Activated CD4-positive, alpha-beta T cell treated with anti-CD3 and anti-CD28 coated beads for 24 hours (primary cell): ENCODE data around the gene MED29.
A peak's percentile ranks its signal among the peaks of the same experiment; 100 is the strongest.

Experiments
- DNase-seq, 2 donors: peaks; one replicate each; pipeline ENCODE4 v3.0.0-alpha.2; 2020; ENCODE audit warnings: low read depth in 2 of 2

The MED29 gene

DNA sequence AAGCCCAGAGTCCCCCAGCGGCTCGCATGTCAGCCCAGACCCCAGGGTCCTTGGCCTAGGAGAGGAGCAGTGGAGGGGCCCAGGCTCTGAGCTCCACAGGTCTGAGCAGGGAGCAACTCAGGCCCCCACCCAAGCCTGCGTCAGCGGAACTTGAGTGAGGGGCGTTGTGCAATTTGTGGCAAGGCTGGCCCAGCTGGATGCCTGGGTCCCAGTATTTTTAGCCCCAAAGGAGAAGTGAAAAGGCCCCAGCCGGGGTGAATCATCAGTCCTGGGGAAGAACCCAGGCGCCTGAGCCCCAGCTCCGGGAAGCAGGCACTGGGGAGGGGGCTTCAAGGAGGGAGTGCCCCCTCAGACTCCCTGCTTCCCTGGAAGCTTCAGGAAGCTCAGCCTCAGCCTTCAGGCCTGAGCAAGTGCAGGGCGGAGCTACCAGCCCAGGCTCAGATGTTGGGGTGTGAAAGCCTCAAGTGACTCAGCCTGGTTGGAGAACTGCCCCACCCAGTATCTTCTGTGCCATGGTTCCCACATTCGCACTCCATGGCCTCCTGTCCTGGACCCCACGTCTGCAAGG lies 7.2 kb downstream of the MED29 start:
- DNase-seq: no peak

DNA sequence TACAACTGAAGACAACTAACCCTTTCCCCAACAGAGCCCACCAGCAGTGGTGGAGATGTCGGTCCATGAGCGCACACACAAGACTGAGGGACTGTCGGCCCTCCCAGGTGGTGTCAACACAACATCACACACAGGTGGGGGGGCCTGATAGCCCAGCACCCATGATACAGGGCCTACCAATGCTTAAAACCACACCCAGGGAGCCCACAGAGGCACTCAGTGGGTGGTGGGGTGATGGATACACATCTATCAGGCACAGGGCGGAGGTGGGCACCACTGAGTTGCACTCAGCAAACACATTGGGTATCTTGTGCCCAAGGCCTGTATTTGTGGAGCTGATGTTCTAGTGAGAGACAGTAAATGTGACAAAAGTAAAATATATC lies 8.5 kb downstream of the MED29 start:
- no peak for DNase-seq

DNA sequence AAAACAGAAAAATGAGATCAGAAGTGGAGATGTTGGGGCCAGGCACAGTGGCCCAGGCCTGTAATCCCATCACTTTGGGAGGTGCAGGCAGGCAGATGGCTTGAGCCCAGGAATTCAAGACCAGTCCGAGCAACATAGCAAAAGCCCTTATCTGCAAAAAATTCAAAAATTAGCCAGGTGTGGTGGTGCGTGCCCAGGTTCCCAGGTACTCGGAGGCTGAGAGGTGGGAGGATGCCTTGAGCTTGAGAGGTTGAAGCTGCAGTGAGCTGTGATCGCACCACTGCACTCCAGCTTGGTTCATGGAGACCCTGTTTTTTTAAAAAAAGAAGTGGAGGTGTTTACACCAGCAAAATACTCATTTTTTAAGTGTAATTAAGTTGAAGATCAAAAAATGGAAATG lies 8.9 kb downstream of the MED29 start:
- no peak for DNase-seq

DNA sequence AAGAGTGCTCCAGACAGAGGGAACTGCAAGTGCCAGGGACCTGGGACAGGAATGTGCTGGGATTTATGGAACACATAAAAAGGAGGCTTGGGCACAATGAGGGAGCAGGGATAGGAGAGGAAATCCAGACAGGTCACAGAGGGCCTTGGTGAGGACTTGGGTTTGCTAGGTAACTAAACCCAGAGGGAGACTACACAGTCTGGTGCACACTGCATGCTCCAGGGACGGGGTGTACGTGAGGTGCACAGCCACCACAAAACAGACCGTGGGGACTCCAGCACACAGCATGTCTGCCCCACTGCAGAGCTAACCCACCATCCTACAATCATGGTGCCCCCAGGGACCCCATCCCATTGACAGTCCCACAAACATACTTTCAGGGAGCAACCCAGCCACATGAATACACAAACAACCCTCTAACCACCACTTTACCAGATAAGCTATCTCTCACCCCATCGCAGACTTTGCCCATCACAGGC lies 9.9 kb downstream of the MED29 start:
- DNase-seq: no peak

DNA sequence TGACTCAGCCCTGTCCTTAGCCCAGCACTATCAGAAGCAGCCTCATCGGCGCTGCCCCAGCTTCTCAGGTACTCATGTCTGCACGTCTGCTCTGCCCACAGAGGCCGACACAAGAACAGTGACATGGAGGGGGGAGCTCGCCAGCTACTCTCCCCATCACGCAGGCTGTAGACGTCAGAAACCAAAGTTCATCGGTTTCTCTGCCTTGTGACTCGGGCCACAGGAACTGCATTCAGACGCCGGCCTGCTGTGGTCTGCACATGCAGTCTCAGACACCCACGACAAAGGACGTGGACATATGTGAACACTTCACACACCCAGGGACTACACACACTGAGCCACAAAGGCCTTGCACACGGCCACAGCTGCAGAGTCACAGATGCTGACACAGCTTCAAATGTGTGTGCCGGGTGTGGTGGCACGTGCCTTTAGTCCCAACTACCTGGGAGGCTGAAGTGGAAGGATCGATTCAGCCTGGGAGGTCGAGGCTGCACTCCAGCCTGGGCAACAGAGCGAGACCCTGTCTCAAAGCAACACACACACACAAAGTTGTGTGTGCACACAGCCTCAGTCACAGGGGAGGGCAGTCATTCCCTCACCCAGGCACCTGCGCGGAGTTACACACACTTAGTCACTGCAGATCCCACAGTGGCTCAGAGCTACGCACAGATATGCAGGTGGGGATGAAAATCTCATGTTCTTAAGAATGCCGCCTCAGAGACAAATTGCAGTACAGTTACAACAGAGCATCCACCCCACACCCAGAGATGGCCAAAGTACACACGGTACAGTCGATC lies 10.6 kb downstream of the MED29 start:
- DNase-seq: peak; percentile 53 to 69

DNA sequence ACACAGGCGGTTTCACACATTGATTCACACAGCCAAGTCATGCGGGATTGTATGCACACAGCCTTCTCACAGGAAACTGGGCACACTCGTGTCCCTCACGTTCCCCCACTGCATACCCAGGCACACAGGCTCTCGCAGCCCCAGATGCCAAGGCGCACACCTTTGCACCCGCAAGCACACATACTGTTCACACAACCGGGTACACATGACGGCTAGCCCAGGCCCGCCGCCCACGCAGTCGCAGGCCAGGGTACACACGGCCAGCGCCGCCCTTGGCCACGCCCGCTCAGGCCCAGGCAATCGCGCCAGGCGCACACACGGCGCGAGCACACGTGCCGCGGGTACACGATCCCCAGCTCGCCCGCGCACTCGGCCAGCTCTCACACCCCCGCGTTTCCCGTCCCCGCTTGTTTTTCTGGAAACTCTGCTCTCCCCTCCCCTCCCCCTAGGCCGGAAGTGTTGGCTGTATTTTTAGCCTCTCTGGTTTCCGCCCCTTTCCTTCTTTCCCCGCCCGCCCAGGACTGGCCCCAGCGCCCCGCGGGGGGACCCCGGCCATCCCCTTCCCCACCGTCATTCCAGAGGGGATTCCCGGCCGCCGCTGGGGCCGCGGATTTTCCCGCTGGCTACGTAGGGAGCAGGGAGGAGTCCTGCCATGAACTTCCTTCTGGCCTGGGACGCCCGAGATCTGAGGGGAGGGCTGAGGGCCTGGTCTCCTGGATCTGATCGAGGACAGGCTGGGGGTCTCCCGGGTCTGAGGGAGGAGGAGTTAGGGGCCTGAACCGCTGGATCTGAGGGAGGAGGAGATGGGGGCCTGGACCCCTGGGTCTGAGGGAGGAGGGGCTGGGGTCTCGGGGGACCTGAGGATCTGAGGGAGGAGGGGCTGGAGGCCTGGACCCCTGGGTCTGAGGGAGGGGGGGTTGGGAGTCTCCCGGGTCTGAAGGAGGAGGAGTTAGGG lies 11.4 kb downstream of the MED29 start:
- DNase-seq: peak; percentile 76 to 78

DNA sequence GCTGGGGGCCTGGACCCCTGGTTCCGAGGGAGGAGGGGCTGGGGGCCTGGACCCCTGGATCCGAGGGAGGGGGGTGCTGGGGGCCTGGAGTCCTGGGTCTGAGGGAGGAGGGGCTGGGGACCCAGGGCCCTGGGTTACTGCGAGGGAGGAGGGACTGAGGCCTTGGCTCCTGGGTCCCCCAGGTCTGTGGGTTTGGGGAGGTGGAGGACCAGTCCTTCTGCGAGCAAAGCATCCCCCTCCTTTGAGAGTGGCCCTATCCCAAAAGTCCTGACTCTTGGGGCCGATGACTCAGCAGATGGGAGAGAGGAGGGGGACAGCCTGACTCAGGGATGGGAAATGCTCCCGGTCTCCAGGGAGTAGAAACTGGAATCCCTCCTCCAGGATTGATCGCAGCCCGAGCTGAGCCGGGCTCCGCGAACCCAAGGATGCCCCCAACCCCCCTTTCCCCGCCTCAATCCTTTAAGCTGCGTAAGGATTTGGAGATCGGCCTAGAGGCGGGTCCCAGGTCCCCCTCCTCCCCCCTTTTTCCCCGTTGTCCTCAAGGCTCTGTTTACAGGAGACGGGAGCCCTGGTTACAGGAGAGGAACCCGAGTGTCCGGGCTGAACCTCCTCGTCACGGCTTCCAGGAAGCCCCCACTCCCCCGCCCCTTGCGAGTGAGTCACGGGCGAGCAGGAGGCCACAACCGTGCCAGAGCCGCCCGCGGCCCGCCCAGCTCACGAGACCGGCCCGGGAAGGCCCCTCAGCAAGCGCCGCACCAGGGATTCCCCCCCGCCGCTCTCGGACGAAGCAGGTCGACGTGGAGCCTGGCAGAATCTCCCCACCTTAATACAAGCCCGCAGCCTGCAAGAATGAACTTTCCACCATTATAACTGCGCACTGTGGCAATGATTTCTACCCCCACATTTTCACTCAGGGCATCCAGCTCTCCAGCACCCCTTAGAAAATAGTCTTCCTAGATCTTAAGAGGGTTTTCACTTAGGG lies 12.4 kb downstream of the MED29 start:
- DNase-seq: peak; percentile 90 to 91

DNA sequence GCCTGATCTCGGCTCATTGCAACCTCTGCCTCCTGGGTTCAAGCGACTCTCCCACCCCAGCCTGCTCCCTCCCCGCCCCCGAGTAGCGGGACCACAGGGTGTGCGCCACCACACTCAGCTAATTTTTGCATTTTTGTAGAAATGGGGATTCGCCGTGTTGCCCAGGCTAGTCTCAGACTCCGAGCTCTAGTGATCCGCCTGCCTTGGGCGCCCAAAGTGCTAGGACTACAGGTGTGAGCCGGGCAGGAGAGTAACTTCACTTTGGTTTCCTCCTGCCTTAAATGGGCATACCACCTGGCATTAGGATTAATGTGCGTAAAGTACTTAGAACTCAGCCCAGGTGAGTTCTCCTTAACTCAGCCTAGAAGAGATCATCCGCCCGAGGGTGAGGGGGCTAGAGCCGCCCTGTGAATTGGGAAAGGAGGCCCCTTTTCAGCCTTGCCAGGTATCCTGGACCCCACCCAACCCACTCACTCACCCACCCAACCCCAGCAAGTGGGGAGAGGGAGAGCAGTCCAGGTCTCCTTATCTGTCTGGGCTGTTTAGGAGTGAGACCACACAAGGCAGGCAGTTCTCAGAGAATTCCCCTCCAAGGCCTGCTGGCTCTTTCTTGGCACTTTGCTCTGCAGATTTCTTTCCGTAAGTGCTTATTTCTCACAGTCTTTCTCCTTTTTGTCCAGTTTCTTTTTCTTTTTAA lies 14.2 kb downstream of the MED29 start:
- no peak for DNase-seq

DNA sequence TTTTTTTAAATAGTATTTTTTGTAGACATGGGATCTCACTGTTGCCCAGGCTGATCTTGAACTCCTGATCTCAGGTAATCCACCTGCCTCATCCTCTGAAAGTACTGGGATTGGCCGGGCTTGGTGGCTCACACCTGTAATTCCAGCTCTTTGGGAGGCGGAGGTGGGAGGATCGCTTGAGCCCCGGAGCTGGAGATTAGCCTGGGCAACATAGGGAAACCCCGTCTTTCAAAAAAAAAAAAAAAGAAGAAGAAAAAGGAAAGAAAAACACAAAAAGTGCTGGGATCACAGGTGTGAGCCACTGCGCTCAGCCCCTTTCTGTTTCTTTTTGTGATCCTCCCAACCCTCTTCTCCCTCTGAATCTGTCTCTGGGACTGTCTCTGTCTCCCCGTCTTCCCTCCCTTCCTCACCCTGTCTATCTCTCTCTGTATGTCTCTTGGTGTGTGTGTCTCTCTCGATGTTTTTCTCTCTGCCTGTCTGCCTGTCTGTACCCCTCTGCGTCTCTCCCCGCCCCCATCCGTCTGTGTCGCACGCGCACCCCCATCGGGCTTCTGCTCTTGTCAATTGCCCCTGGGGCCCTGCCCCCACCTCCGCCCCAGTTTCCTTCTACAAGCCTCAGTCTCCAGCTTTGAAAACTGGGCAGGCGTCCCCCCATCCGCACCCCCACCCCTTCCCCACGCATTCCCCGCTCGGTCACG lies 14.9 kb downstream of the MED29 start:
- DNase-seq: peak; percentile 74 to 81

DNA sequence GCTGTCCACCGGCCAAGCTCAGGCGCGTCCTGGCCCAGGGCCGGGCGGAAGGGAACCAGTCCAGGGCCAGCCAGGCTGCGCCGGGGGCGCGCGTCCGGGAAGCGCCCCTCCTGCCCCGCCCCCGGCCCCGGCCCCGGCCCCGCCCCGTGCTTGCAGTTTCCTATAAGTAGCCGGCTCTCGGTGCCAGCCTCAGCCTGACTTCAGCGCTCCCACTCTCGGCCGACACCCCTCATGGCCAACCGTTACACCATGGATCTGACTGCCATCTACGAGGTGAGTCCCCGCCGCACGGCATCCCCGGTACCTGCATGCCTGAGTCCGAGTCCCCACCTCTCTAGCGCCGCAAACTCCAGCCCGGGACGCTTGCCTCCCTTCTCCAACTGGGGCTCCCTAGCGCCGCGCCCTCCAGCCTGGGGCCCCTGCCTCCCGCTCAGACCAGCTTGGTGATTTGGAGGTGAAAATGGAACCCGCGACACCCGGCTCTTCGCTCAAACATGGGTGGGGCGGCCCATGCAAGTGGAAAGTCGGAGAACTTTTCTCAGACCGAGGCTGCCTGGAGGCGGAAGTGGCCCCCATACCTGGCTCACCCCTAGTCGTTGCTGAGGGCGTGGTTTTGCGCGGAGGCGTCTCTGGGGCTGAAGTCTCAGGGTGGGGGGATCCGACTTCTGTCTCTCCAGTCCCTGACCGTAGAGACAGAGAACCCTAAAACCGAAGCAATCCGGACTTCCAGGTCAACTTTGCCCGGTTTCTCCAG lies 15.7 kb downstream of the MED29 start, which contains the start of gene ZFP36:
Gene ZFP36, plus strand, starts transcription at position 192 of the 754 bp plus-strand sequence. Its CDS starts 58 bp downstream, at position 250.
- DNase-seq: peak; percentile 75 to 80

DNA sequence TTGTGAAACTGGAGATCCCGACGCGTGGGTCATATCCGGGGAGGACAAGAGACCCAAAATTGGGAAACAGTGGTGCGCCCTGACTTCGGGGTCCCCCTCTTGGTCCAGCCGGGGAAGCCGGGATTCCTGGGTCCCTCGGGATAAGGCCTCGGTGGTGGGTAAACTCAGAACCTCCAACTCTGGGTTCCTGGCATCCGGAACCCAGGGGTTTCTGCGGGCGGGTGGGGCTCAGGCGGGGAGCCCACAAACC lies 16.2 kb downstream of the MED29 start:
- no peak for DNase-seq

DNA sequence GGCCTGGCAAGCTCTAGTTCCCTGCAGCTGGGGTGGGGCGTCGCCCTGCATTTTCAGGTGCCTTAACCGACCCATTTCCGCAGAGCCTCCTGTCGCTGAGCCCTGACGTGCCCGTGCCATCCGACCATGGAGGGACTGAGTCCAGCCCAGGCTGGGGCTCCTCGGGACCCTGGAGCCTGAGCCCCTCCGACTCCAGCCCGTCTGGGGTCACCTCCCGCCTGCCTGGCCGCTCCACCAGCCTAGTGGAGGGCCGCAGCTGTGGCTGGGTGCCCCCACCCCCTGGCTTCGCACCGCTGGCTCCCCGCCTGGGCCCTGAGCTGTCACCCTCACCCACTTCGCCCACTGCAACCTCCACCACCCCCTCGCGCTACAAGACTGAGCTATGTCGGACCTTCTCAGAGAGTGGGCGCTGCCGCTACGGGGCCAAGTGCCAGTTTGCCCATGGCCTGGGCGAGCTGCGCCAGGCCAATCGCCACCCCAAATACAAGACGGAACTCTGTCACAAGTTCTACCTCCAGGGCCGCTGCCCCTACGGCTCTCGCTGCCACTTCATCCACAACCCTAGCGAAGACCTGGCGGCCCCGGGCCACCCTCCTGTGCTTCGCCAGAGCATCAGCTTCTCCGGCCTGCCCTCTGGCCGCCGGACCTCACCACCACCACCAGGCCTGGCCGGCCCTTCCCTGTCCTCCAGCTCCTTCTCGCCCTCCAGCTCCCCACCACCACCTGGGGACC lies 16.6 kb downstream of the MED29 start:
- DNase-seq: no peak

DNA sequence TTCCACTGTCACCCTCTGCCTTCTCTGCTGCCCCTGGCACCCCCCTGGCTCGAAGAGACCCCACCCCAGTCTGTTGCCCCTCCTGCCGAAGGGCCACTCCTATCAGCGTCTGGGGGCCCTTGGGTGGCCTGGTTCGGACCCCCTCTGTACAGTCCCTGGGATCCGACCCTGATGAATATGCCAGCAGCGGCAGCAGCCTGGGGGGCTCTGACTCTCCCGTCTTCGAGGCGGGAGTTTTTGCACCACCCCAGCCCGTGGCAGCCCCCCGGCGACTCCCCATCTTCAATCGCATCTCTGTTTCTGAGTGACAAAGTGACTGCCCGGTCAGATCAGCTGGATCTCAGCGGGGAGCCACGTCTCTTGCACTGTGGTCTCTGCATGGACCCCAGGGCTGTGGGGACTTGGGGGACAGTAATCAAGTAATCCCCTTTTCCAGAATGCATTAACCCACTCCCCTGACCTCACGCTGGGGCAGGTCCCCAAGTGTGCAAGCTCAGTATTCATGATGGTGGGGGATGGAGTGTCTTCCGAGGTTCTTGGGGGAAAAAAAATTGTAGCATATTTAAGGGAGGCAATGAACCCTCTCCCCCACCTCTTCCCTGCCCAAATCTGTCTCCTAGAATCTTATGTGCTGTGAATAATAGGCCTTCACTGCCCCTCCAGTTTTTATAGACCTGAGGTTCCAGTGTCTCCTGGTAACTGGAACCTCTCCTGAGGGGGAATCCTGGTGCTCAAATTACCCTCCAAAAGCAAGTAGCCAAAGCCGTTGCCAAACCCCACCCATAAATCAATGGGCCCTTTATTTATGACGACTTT lies 17.4 kb downstream of the MED29 start:
- DNase-seq: no peak

DNA sequence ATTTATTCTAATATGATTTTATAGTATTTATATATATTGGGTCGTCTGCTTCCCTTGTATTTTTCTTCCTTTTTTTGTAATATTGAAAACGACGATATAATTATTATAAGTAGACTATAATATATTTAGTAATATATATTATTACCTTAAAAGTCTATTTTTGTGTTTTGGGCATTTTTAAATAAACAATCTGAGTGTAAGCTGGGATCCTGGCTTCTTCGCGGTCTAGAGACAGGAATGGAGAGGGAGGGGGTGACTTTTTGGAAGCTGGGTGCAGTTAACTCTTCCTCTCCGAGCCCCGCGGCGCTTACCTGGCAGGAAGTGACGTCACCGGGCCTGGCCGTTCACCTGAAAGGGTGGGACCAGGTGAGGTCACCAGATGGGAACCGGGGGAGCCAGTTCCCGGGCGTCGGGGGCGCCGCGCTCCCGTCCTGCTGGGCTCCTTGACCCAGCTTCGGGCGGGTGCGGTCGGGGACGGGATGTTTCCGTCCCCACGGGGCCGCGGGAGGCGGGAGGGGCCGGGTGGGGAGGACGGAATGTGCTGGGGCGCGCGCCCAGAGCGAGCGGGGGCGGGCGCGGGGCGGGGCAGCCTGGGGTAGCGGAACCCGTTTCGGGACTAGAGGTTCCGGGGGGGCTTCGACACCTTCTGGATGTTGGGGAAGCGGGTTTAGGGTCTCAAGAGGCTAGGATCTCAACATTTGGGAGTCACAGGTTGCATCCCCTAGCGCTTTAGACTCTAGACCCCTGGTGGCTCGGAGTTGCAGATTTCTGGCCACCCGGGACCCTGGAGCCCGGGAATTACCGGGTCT lies 18.2 kb downstream of the MED29 start:
- peak; percentile 54 to 77 for DNase-seq

DNA sequence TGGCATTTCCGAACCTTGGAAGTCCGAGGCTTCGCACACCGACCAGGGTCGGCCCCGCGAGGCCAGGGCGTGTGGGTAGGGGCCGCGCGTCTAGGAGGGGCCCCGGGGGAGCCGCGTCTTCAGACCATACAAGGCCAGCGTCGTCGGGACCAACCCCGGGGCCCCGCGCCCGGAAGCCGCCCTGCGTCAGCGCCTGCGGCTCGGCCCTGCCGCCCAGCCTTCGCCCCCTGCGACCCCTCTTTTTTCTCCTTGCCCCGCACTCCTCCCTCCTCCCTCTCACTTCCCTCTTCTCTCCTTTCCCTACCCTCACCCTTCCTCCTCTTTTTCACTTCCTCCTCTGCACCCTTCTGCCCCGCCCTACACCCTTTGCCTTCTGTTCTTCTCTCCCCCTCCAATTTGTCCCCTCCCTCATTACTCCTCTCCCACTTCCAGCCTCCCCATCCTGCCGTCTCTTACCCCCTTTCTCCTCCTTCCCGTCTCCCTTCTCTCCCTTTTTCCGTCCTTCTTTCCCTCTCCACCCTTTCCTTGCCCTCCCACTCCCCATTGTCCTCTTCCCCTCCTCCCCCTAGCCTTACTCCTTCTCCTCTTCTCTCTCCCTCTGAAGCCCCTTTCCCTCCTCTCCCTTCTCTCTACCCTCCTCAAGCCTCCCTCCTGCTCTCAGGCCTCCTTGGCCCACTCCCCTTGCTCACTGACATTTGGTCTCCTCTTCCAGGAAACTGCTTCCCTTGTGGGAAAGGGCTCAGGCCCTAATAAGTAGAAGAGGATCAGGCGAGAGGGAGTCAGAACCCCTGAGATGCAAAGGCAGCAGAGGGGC lies 19.0 kb downstream of the MED29 start:
- DNase-seq: no peak

DNA sequence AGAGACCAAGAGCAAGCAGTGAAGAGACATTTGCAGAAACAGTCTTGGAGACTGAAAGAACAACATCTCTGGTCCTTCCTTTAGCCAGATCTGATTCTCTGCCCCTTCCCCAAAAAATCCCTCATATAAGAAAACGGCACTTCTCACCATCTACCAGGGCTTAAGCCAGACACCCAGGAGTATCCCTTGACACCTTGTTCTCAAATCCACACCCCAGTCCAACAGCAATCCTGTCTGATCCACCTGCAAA lies 19.6 kb downstream of the MED29 start:
- DNase-seq: no peak
